ENCODE measurements around the gene OPN1SW.

OPN1SW gene

DNA sequence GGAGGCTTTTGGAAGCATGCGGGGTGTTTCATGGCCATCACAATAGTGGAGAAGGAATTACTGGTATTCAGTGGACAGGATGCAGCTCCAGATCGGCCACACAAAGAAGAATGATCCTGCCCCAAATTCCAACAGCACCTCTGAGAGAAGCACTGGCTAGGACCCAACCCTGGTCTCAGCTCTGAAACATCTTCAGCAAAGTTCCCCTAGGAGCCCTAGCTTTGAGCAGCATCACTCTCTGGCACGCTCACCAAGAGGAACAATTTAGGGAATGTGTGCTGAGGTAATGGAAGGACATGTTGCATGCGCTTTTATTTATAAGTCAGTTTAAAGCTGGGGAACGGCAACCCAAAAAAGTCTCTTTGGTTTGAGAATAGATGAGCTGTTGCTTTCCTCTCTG, 5.5 kb upstream of the OPN1SW start:
- Histone ChIP-seq H3K9me2 (replicated peaks; ENCODE audit: low read depth, low read length) (no peaks in the 10 kb centered on the region), H4K20me1 (ENCODE audit: insufficient read depth, low read length, poor library complexity, severe bottlenecking) (no peaks in the 10 kb centered on the region), H3K4me3 (ENCODE audit: low read length, poor library complexity, severe bottlenecking) (no peak overlapping the region), H3K36me3 (ENCODE audit: insufficient read depth, low read length) (no peaks in the 10 kb centered on the region), H2AFZ (ENCODE audit: low read length) (no peak overlapping the region), H3K27me3 (ENCODE audit: insufficient read depth, low read length, poor library complexity, severe bottlenecking) (no peaks in the 10 kb centered on the region), H3K4me2 (ENCODE audit: low read depth, low read length, poor library complexity, severe bottlenecking) (no peak overlapping the region), H3K4me1 (ENCODE audit: insufficient read depth, low read length, poor library complexity, severe bottlenecking) (no peaks in the 10 kb centered on the region), H3K79me2 (ENCODE audit: insufficient read depth, low read length) (no peaks in the 10 kb centered on the region), H3K9me3 (ENCODE audit: insufficient read depth, low read depth, low read length) (no peaks in the 10 kb centered on the region), H3F3A (ENCODE audit: low read depth) (no peaks in the 10 kb centered on the region), H3K9ac (ENCODE audit: low read depth, low read length, poor library complexity, severe bottlenecking) (no peak overlapping the region)
- TF ChIP-seq EZH2phosphoT487 (IDR thresholded peaks at IDR 0.05; ENCODE audit: borderline replicate concordance) (no peak), CTCF (conservative IDR thresholded peaks at IDR 0.05; ENCODE audit: low read length) (no peak)

DNA sequence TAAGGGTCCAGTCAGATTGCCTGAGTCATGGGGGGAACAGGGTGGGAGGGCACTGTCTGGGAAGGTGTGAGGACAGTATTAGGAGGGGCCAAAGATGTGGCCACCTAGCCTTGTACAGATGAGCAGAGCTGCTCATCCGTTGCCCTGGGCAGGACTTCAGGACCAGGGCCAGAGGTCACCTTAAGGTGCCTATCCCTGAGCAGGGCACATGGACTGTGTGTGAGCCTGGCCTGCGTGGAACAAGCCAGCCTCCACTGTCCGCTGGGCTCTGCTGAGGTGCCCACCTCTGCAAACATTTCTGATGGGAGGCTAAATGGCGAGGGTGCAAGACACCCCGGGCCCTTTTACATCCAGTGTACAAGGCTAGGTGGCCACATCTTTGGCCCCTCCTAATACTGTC, 3.4 kb upstream of the OPN1SW start:
- no peak for TF ChIP-seq CTCF (conservative IDR thresholded peaks at IDR 0.05; ENCODE audit: low read length)
- no peaks in the 10 kb centered on the region for H3K4me1 ChIP-seq (ENCODE audit: insufficient read depth, low read length, poor library complexity, severe bottlenecking)
- no peak overlapping the region for H2AFZ ChIP-seq (ENCODE audit: low read length)
- no peaks in the 10 kb centered on the region for H3K9me2 ChIP-seq (replicated peaks; ENCODE audit: low read depth, low read length)
- no peaks in the 10 kb centered on the region; the same call in 1 of the 2 replicates for H3K36me3 ChIP-seq (ENCODE audit: insufficient read depth, low read length)
- no peaks in the 10 kb centered on the region for H3K9me3 ChIP-seq (ENCODE audit: insufficient read depth, low read depth, low read length)
- no peak overlapping the region for H3K9ac ChIP-seq (ENCODE audit: low read depth, low read length, poor library complexity, severe bottlenecking)
- H3K4me3 ChIP-seq (ENCODE audit: low read length, poor library complexity, severe bottlenecking) = no peak overlapping the region
- no peaks in the 10 kb centered on the region for H3F3A ChIP-seq (ENCODE audit: low read depth)
- no peaks in the 10 kb centered on the region for H4K20me1 ChIP-seq (ENCODE audit: insufficient read depth, low read length, poor library complexity, severe bottlenecking)
- H3K4me2 ChIP-seq (ENCODE audit: low read depth, low read length, poor library complexity, severe bottlenecking) = no peak overlapping the region
- H3K27me3 ChIP-seq (ENCODE audit: insufficient read depth, low read length, poor library complexity, severe bottlenecking) = no peaks in the 10 kb centered on the region
- no peaks in the 10 kb centered on the region for H3K79me2 ChIP-seq (ENCODE audit: insufficient read depth, low read length)

DNA sequence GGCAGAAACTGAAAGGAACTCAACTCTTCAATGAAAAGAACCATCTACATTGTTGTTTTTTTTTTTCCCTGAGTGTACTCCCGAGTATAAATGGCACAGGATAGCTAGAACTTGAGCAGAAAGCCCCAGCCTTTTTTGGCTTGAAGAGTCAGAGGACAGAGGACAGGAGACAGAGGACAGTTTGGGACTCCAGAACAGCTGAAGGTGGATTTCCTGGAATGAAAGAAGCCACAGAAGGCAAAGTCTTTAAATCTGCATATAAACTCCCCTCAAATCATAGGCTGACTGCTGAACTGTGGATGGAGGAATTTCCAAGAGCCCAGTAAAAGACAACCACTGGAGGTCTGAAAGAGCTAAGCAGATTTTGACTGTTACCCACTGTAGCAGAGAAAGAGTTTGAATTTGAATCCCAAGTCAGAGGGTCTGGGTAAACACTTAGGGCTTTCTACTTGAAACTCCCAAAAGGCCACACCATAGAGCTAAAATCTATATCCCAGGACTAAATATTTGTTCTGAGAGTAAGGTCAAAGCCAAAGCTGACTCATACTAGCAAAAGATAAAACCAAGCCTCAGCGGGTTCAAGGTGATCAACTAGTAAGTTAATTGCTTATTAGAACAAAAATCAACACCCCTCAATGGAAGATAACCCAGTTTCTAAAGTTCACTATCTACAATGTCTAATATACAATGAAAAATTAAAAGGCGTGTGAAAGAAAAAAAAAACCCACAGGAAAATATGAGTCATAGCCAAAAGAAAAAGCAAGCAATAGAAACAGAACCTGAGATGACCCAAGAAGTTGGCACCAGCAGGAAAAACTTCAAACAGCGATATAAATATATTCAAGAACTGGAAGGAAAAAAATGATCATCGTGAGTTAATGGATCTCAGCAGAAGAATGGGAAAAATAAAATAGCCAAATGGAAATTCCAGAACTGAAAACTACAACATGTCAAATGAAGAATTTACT, 1.8 kb upstream of the OPN1SW start:
- Histone ChIP-seq H3K4me3 (ENCODE audit: low read length, poor library complexity, severe bottlenecking) (no peak overlapping the region), H3K9me3 (ENCODE audit: insufficient read depth, low read depth, low read length) (no peaks in the 10 kb centered on the region), H3K79me2 (ENCODE audit: insufficient read depth, low read length) (no peaks in the 10 kb centered on the region), H4K20me1 (ENCODE audit: insufficient read depth, low read length, poor library complexity, severe bottlenecking) (no peaks in the 10 kb centered on the region), H3F3A (ENCODE audit: low read depth) (no peaks in the 10 kb centered on the region), H3K36me3 (ENCODE audit: insufficient read depth, low read length) (peaks cover 3% of the 10 kb centered on the region; the same call in 1 of the 2 replicates), H3K4me2 (ENCODE audit: low read depth, low read length, poor library complexity, severe bottlenecking) (no peak overlapping the region), H3K9ac (ENCODE audit: low read depth, low read length, poor library complexity, severe bottlenecking) (no peak overlapping the region), H3K9me2 (replicated peaks; ENCODE audit: low read depth, low read length) (no peaks in the 10 kb centered on the region), H2AFZ (ENCODE audit: low read length) (no peak overlapping the region), H3K27me3 (ENCODE audit: insufficient read depth, low read length, poor library complexity, severe bottlenecking) (no peaks in the 10 kb centered on the region), H3K4me1 (ENCODE audit: insufficient read depth, low read length, poor library complexity, severe bottlenecking) (no peaks in the 10 kb centered on the region)
- TF ChIP-seq EZH2phosphoT487 (IDR thresholded peaks at IDR 0.05; ENCODE audit: borderline replicate concordance) (no peak), CTCF (conservative IDR thresholded peaks at IDR 0.05; ENCODE audit: low read length) (no peak)
